CD14-positive monocyte (primary cell): ENCODE measurements around the gene MAP10. TPM values are rescaled to one million over a fixed set of nuclear protein-coding genes. Genes with fewer than 3 reads are reported as not detected.

ENCODE experiments used
- DNase-seq, 3 donors: peaks; one replicate each; pipeline ENCODE4 v3.0.0-alpha.2; 2011 to 2022
- H2AFZ ChIP-seq: 2 replicates; pipeline ENCODE4 v1.6.0; 2012; ENCODE audit warnings: mild to moderate bottlenecking, low read depth, low read length, inconsistent platforms; ENCODE audit not compliant: insufficient read depth, poor library complexity, severe bottlenecking
- H3K27ac ChIP-seq, 2 donors: 1 replicate in 1 of 2; 2 replicates in 1 of 2; pipeline ENCODE4 v1.5.1; 2012 to 2013; ENCODE audit warnings: low read length in 2 of 2, control low read depth in 1 of 2, inconsistent platforms in 1 of 2, low read depth in 1 of 2, mild to moderate bottlenecking in 1 of 2
- H3K27me3 ChIP-seq, 2 donors: one replicate each; pipeline versions ENCODE4 v1.6.0 to v1.6.1; 2011 to 2013; ENCODE audit warnings: low read length in 2 of 2; ENCODE audit not compliant: control insufficient read depth in 2 of 2, insufficient read depth in 2 of 2
- H3K36me3 ChIP-seq, 2 donors: replicated peaks in 1 of 2; 1 replicate in 1 of 2; 2 replicates in 1 of 2; pipeline versions ENCODE4 v1.5.1 to v1.6.1; 2012 to 2013; ENCODE audit warnings: low read length in 2 of 2, control low read depth in 1 of 2, inconsistent platforms in 1 of 2, mild to moderate bottlenecking in 1 of 2; ENCODE audit not compliant: insufficient read depth in 2 of 2, control insufficient read depth in 1 of 2
- H3K4me1 ChIP-seq, 2 donors: 1 replicate in 1 of 2; 2 replicates in 1 of 2; pipeline versions ENCODE4 v1.5.1 to v1.6.1; 2012 to 2013; ENCODE audit warnings: low read length in 2 of 2, control low read depth in 1 of 2, inconsistent platforms in 1 of 2, mild to moderate bottlenecking in 1 of 2, moderate library complexity in 1 of 2; ENCODE audit not compliant: insufficient read depth in 2 of 2, control insufficient read depth in 1 of 2
- H3K4me2 ChIP-seq: replicated peaks from 2 replicates; pipeline ENCODE3; 2012; ENCODE audit warnings: low read length, moderate library complexity, mild to moderate bottlenecking; ENCODE audit not compliant: poor library complexity, severe bottlenecking; ENCODE audit errors: extremely low read depth
- H3K4me3 ChIP-seq, 3 experiments: fragments of 200-600 bp in 1 of 3; sonication (generic) in 1 of 3; replicated peaks in 1 of 3; 1 replicate in 2 of 3; 2 replicates in 1 of 3; pipeline ENCODE4 v1.5.1; 2011 to 2013; ENCODE audit warnings: low read length in 3 of 3, mild to moderate bottlenecking in 3 of 3, control low read depth in 2 of 3, low read depth in 2 of 3, inconsistent platforms in 1 of 3, moderate library complexity in 1 of 3
- H3K79me2 ChIP-seq: 2 replicates; pipeline ENCODE4 v1.6.0; 2012; ENCODE audit warnings: mild to moderate bottlenecking, control low read depth, inconsistent platforms, low read length, moderate library complexity; ENCODE audit not compliant: insufficient read depth
- H3K9ac ChIP-seq: 2 replicates; pipeline ENCODE4 v1.6.0; 2017; ENCODE audit warnings: low read length, mild to moderate bottlenecking; ENCODE audit not compliant: insufficient read depth, poor library complexity, severe bottlenecking
- H3K9me3 ChIP-seq, 2 donors: replicated peaks in 1 of 2; 1 replicate in 1 of 2; 2 replicates in 1 of 2; pipeline versions ENCODE4 v1.5.1 to v1.6.1; 2012 to 2013; ENCODE audit warnings: low read length in 2 of 2, control low read depth in 1 of 2; ENCODE audit not compliant: control insufficient read depth in 1 of 2, insufficient read depth in 1 of 2
- H4K20me1 ChIP-seq: 2 replicates; pipeline ENCODE4 v1.6.0; 2012; ENCODE audit warnings: mild to moderate bottlenecking, low read length, control low read depth, moderate library complexity; ENCODE audit not compliant: insufficient read depth
- H3K27ac Mint-ChIP-seq, 7 donors: one replicate each; pipeline ENCODE4 v1.8.0; 2020; ENCODE audit warnings: mild to moderate bottlenecking in 7 of 7, mixed read lengths in 7 of 7, moderate library complexity in 6 of 7, inconsistent platforms in 2 of 7
- H3K27me3 Mint-ChIP-seq, 3 donors: one replicate each; pipeline ENCODE4 v1.8.0; 2021 to 2022; ENCODE audit warnings: low read depth in 3 of 3, mild to moderate bottlenecking in 3 of 3, mixed read lengths in 3 of 3, moderate library complexity in 3 of 3, inconsistent platforms in 1 of 3
- H3K36me3 Mint-ChIP-seq, 2 donors: one replicate each; pipeline ENCODE4 v1.8.0; 2020; ENCODE audit warnings: mixed read lengths in 2 of 2, inconsistent platforms in 1 of 2, mild to moderate bottlenecking in 1 of 2
- H3K4me1 Mint-ChIP-seq: one replicate; pipeline ENCODE4 v1.8.0; 2020; ENCODE audit warnings: mild to moderate bottlenecking, mixed read lengths
- H3K4me3 Mint-ChIP-seq, 2 donors: one replicate each; pipeline ENCODE4 v1.8.0; 2020; ENCODE audit warnings: mild to moderate bottlenecking in 2 of 2, mixed read lengths in 2 of 2, moderate library complexity in 1 of 2
- H3K9me3 Mint-ChIP-seq, 7 donors: one replicate each; pipeline ENCODE4 v1.8.0; 2020 to 2022; ENCODE audit warnings: mixed read lengths in 7 of 7, mild to moderate bottlenecking in 6 of 7, moderate library complexity in 6 of 7, inconsistent platforms in 2 of 7
- CTCF ChIP-seq: fragments of 200-600 bp; IDR thresholded peaks from one replicate; pipeline ENCODE4 v1.8.0; 2022; ENCODE audit warnings: antibody characterized with exemption, mild to moderate bottlenecking
- WGBS: methylation state at CpG from one replicate; pipeline ENCODE4 v1.1.5; 2013; ENCODE audit warnings: missing lambda C conversion rate; ENCODE audit not compliant: insufficient coverage; 5-methylcytosine and 5-hydroxymethylcytosine counted together
- intact Hi-C, 2 donors: fragments of 100-400 bp; cut with micrococcal nuclease; formaldehyde crosslinking; loops; one replicate each; pipeline versions ENCODE4 v1.15.0 to v1.15.1; 2023
- polyA plus RNA-seq, 3 donors: library from polyadenylated mRNA; depleted of rRNA in 1 of 3; unstranded in 2 of 3; stranded (reverse) in 1 of 3; fragments of 300-500 nt in 2 of 3; fragments of >200 nt in 1 of 3; fragmentation: Illumina TruSeq in 2 of 3; gene quantifications; 1 replicate in 2 of 3; 2 replicates in 1 of 3; pipeline ENCODE4 v1.2.3, GENCODE V29; 2012 to 2021

The MAP10 gene
- polyA plus RNA-seq, 3 donors = 0.53 to 2.3 (median 1.1) TPM

- no peak for TF ChIP-seq CTCF
- Histone ChIP-seq H3K9me3 (no peaks in the 10 kb centered on the region), H3K36me3 (no peaks in the 10 kb centered on the region), H2AFZ (no peak overlapping the region), H3K27me3 (no peaks in the 10 kb centered on the region), H3K9ac (no peak overlapping the region), H3K4me2 (no peak overlapping the region), H3K4me1 (no peaks in the 10 kb centered on the region), H3K27ac (no peak overlapping the region), H4K20me1 (no peaks in the 10 kb centered on the region), H3K79me2 (no peaks in the 10 kb centered on the region), H3K4me3 (no peak overlapping the region)
- Mint-ChIP-seq H3K9me3 (peaks cover 0 to 3% (median 3%) of the 10 kb centered on the region in 7 donors), H3K4me3 (no peak overlapping the region), H3K27ac (no peak overlapping the region), H3K4me1 (no peaks in the 10 kb centered on the region), H3K27me3 (no peaks in the 10 kb centered on the region), H3K36me3 (no peaks in the 10 kb centered on the region)
- no peak for DNase-seq
- intact Hi-C loops = no loop called here
- WGBS = 40% methylated on average over 1 of the region's 3 CpGs
Measured at GRCh38 chr1:232834066-232834465, 28.9 kb downstream of the MAP10 start.

- no peaks in the 10 kb centered on the region for H3K36me3 Mint-ChIP-seq
- H3K9me3 Mint-ChIP-seq = peaks cover 2 to 5% (median 3%) of the 10 kb centered on the region in 7 donors
- H3K9ac ChIP-seq = no peak overlapping the region
- no peak overlapping the region for H3K27ac ChIP-seq
- no peaks in the 10 kb centered on the region for H3K9me3 ChIP-seq
- no peaks in the 10 kb centered on the region for H3K36me3 ChIP-seq
- H3K27ac Mint-ChIP-seq = no peak overlapping the region
- H3K4me3 ChIP-seq = no peak overlapping the region
- no peak for DNase-seq
- WGBS = no CpG with 5 or more reads among the region's 6 CpGs
- no peaks in the 10 kb centered on the region for H3K4me1 Mint-ChIP-seq
- H3K27me3 ChIP-seq = no peaks in the 10 kb centered on the region
- H3K4me1 ChIP-seq = no peaks in the 10 kb centered on the region
- no peaks in the 10 kb centered on the region for H3K79me2 ChIP-seq
- TF ChIP-seq CTCF = no peak
- no peak overlapping the region for H3K4me2 ChIP-seq
- no peak overlapping the region for H3K4me3 Mint-ChIP-seq
- H2AFZ ChIP-seq = no peak overlapping the region
- H3K27me3 Mint-ChIP-seq = peaks cover 0 to 1% (median 0%) of the 10 kb centered on the region in 3 donors
- intact Hi-C loops = no loop called here
- H4K20me1 ChIP-seq = no peaks in the 10 kb centered on the region
Measured at GRCh38 chr1:232835166-232835565, 29.9 kb downstream of the MAP10 start.
